Ishikawa (cell line): Measurements from ENCODE around the gene CPM.

Experiments used
- CEBPB ChIP-seq: IDR thresholded peaks from 2 replicates; pipeline ENCODE4 v1.6.1; 2012
- CREB1 ChIP-seq: IDR thresholded peaks from 2 replicates; pipeline ENCODE4 v1.6.1; 2012; ENCODE audit warnings: low read depth
- EGR1 ChIP-seq: IDR thresholded peaks from 2 replicates; pipeline ENCODE4 v1.6.1; 2012
- EP300 ChIP-seq: IDR thresholded peaks from 2 replicates; pipeline ENCODE4 v1.6.1; 2012; ENCODE audit warnings: borderline replicate concordance
- RAD21 ChIP-seq: IDR thresholded peaks from 2 replicates; pipeline ENCODE4 v1.6.1; 2012; ENCODE audit warnings: low read depth
- TAF1 ChIP-seq: IDR thresholded peaks from 2 replicates; pipeline ENCODE4 v1.6.1; 2012; ENCODE audit warnings: low read depth, mild to moderate bottlenecking
- TCF12 ChIP-seq: IDR thresholded peaks from 2 replicates; pipeline ENCODE4 v1.6.1; 2012; ENCODE audit warnings: low read depth
- TEAD4 ChIP-seq: IDR thresholded peaks from 2 replicates; pipeline ENCODE4 v1.6.1; 2012
- YY1 ChIP-seq: IDR thresholded peaks from 2 replicates; pipeline ENCODE4 v1.6.1; 2012; ENCODE audit warnings: low read depth
- ZBTB7A ChIP-seq: IDR thresholded peaks from 2 replicates; pipeline ENCODE4 v1.6.1; 2012; ENCODE audit warnings: low read depth
- TF ChIP-seq, protein P1 (sequence below): IDR thresholded peaks from 2 replicates; pipeline ENCODE4 v1.6.1; 2012
- TF ChIP-seq, protein P2 (sequence below): IDR thresholded peaks from 2 replicates; pipeline ENCODE4 v1.6.1; 2012; ENCODE audit warnings: low read depth, mild to moderate bottlenecking

DNA sequence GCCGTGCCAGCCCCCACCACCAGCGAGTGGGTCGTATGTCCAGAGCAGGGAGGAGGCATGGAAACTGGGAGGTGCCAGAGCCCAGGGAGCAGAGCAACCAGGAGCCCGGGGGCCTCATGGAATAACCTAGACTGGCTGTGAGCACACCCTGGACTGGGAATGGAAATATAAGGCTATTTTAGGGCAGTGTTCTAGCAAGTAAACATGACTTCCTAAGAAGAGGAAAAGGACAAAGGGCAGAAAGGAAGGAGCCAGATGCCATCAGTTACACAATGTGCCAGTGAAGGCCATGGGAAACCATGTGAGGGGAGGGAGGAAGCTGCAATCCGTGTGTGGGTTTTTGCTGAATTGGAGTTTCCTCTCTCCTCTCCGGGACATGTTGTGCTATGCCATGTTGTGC is 18.7 kb upstream of the CPM start:
- no peak for TF ChIP-seq TAF1
- no peak for TF ChIP-seq RAD21
- TF ChIP-seq, protein P1, sequence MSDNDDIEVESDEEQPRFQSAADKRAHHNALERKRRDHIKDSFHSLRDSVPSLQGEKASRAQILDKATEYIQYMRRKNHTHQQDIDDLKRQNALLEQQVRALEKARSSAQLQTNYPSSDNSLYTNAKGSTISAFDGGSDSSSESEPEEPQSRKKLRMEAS = no peak
- no peak for TF ChIP-seq YY1
- TF ChIP-seq CEBPB = no peak
- TF ChIP-seq, protein P2, sequence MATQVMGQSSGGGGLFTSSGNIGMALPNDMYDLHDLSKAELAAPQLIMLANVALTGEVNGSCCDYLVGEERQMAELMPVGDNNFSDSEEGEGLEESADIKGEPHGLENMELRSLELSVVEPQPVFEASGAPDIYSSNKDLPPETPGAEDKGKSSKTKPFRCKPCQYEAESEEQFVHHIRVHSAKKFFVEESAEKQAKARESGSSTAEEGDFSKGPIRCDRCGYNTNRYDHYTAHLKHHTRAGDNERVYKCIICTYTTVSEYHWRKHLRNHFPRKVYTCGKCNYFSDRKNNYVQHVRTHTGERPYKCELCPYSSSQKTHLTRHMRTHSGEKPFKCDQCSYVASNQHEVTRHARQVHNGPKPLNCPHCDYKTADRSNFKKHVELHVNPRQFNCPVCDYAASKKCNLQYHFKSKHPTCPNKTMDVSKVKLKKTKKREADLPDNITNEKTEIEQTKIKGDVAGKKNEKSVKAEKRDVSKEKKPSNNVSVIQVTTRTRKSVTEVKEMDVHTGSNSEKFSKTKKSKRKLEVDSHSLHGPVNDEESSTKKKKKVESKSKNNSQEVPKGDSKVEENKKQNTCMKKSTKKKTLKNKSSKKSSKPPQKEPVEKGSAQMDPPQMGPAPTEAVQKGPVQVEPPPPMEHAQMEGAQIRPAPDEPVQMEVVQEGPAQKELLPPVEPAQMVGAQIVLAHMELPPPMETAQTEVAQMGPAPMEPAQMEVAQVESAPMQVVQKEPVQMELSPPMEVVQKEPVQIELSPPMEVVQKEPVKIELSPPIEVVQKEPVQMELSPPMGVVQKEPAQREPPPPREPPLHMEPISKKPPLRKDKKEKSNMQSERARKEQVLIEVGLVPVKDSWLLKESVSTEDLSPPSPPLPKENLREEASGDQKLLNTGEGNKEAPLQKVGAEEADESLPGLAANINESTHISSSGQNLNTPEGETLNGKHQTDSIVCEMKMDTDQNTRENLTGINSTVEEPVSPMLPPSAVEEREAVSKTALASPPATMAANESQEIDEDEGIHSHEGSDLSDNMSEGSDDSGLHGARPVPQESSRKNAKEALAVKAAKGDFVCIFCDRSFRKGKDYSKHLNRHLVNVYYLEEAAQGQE = no peak
- no peak for TF ChIP-seq TEAD4
- TF ChIP-seq CREB1 = no peak
- no peak for TF ChIP-seq EP300
- no peak for TF ChIP-seq TCF12
- no peak for TF ChIP-seq ZBTB7A
- no peak for TF ChIP-seq EGR1
